ENCODE measurements around the gene RPL12.

RPL12 gene

DNA sequence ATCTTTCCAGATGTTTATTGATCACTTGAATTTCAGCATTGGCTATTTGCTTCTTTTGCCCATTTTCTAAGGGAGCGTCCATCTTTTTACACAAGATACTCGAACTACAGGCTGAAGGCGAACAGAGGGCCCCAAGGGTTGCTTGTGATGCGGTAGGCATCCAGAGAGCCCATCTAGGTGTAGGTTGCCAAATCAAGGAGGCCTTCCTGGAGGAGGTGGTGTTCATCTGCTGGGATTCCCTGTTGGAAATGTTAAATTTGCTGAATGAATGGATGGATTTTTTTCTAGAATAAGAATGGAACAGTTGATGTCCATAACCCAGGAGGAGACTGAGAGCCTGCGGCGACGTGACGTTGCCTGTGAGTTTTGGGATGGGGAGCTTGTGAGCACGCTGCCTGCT, 31.5 kb upstream of the RPL12 start:
- Histone ChIP-seq H4K20me1 (ENCODE audit: insufficient read depth, low read length) (no peaks in the 10 kb centered on the region), H3K27me3 (ENCODE audit: insufficient read depth, low read length, poor library complexity) (no peaks in the 10 kb centered on the region), H3K27ac (ENCODE audit: low read length) (no peak overlapping the region), H3K9ac (ENCODE audit: low read depth, low read length) (no peak overlapping the region), H3K36me3 (ENCODE audit: insufficient read depth, low read length) (peaks cover 36% of the 10 kb centered on the region), H3K4me2 (ENCODE audit: insufficient read depth, low read length) (no peak overlapping the region), H3K4me1 (ENCODE audit: insufficient read depth, low read length) (no peaks in the 10 kb centered on the region), H2AFZ (ENCODE audit: low read depth, low read length) (no peak overlapping the region), H3K4me3 (ENCODE audit: low read depth in 1 of 2, low read length in 2 of 2) (no peak overlapping the region), H3K9me3 (ENCODE audit: insufficient read depth, low read length, severe bottlenecking) (no peaks in the 10 kb centered on the region), H3K79me2 (ENCODE audit: insufficient read depth, low read length) (no peaks in the 10 kb centered on the region)
- no peak for DNase-seq
- TF ChIP-seq, protein P1, sequence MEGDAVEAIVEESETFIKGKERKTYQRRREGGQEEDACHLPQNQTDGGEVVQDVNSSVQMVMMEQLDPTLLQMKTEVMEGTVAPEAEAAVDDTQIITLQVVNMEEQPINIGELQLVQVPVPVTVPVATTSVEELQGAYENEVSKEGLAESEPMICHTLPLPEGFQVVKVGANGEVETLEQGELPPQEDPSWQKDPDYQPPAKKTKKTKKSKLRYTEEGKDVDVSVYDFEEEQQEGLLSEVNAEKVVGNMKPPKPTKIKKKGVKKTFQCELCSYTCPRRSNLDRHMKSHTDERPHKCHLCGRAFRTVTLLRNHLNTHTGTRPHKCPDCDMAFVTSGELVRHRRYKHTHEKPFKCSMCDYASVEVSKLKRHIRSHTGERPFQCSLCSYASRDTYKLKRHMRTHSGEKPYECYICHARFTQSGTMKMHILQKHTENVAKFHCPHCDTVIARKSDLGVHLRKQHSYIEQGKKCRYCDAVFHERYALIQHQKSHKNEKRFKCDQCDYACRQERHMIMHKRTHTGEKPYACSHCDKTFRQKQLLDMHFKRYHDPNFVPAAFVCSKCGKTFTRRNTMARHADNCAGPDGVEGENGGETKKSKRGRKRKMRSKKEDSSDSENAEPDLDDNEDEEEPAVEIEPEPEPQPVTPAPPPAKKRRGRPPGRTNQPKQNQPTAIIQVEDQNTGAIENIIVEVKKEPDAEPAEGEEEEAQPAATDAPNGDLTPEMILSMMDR (IDR thresholded peaks at IDR 0.05; ENCODE audit: borderline replicate concordance, extremely low read depth, low read length, poor library complexity, severe bottlenecking): no peak
- TF ChIP-seq EZH2 (IDR thresholded peaks at IDR 0.05; ENCODE audit: borderline replicate concordance, low read depth, low read length, severe bottlenecking): no peak
- no peak for ATAC-seq (ENCODE audit: insufficient read depth, low read depth)

DNA sequence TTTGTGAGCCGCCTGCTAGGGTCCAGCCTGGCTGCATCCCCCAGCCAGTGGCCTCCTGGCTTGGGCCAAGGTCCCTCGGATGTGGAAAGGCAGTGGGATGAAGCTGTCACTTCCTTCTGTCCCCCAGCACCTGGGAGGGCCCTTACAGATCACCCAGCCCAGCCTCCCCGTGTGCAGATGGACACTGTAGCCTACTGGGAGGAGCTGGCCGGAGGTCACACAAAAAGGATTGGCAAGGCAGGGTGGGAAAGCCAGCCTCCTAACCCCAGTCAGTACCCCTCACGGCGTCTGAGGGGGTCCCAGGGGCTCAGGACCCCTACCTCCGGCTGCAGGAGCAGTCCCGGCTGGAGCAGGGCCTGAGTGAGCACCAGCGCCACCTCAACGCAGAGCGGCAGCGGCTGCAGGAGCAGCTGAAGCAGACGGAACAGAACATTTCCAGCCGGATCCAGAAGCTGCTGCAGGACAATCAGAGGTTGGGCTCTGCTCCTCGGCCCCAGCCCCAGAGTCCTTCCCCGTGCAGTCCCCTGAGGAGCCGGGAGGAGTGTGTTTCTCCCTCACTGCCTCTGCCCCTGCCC, 28.4 kb upstream of the RPL12 start:
- H3K79me2 ChIP-seq (ENCODE audit: insufficient read depth, low read length): no peaks in the 10 kb centered on the region
- H4K20me1 ChIP-seq (ENCODE audit: insufficient read depth, low read length): no peaks in the 10 kb centered on the region
- no peak for DNase-seq
- H3K4me3 ChIP-seq (ENCODE audit: low read depth in 1 of 2, low read length in 2 of 2): no peak overlapping the region
- TF ChIP-seq, protein P1 (IDR thresholded peaks at IDR 0.05; ENCODE audit: borderline replicate concordance, extremely low read depth, low read length, poor library complexity, severe bottlenecking): no peak
- no peak for TF ChIP-seq EZH2 (IDR thresholded peaks at IDR 0.05; ENCODE audit: borderline replicate concordance, low read depth, low read length, severe bottlenecking)
- no peak overlapping the region for H3K27ac ChIP-seq (ENCODE audit: low read length)
- H3K27me3 ChIP-seq (ENCODE audit: insufficient read depth, low read length, poor library complexity): no peaks in the 10 kb centered on the region
- no peaks in the 10 kb centered on the region for H3K9me3 ChIP-seq (ENCODE audit: insufficient read depth, low read length, severe bottlenecking)
- ATAC-seq (ENCODE audit: insufficient read depth, low read depth): no peak
- H3K4me2 ChIP-seq (ENCODE audit: insufficient read depth, low read length): no peak overlapping the region
- no peak overlapping the region for H2AFZ ChIP-seq (ENCODE audit: low read depth, low read length)
- peaks cover 25% of the 10 kb centered on the region for H3K36me3 ChIP-seq (ENCODE audit: insufficient read depth, low read length)
- no peaks in the 10 kb centered on the region for H3K4me1 ChIP-seq (ENCODE audit: insufficient read depth, low read length)
- H3K9ac ChIP-seq (ENCODE audit: low read depth, low read length): no peak overlapping the region

DNA sequence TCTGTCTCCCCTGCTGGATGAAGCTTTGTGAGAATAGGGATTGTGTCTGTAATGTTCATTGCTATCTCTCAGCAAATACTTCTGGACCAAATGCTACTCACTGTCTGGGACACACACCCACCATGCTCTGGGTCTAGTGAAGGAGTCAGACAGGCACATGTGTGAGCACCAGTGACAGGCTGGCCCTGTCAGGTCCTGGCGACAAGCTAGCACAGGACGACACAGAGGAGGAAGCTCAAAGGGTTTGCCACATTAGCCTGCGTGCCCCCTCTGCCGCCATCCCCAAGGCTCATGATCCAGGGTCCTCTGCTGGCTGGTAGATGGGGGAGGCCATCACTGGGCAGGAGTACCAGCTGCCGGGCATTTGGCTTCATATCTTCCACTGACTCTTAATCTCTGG, 23.4 kb upstream of the RPL12 start:
- TF ChIP-seq, protein P1 (IDR thresholded peaks at IDR 0.05; ENCODE audit: borderline replicate concordance, extremely low read depth, low read length, poor library complexity, severe bottlenecking): no peak
- no peak for TF ChIP-seq EZH2 (IDR thresholded peaks at IDR 0.05; ENCODE audit: borderline replicate concordance, low read depth, low read length, severe bottlenecking)
- Histone ChIP-seq H3K79me2 (ENCODE audit: insufficient read depth, low read length) (no peaks in the 10 kb centered on the region), H3K4me1 (ENCODE audit: insufficient read depth, low read length) (no peaks in the 10 kb centered on the region), H4K20me1 (ENCODE audit: insufficient read depth, low read length) (no peaks in the 10 kb centered on the region), H3K36me3 (ENCODE audit: insufficient read depth, low read length) (peaks cover 19% of the 10 kb centered on the region), H3K27me3 (ENCODE audit: insufficient read depth, low read length, poor library complexity) (no peaks in the 10 kb centered on the region), H3K4me3 (ENCODE audit: low read depth in 1 of 2, low read length in 2 of 2) (no peak overlapping the region), H3K9me3 (ENCODE audit: insufficient read depth, low read length, severe bottlenecking) (no peaks in the 10 kb centered on the region), H3K9ac (ENCODE audit: low read depth, low read length) (no peak overlapping the region), H3K27ac (ENCODE audit: low read length) (no peak overlapping the region), H2AFZ (ENCODE audit: low read depth, low read length) (no peak overlapping the region), H3K4me2 (ENCODE audit: insufficient read depth, low read length) (no peak overlapping the region)
- no peak for ATAC-seq (ENCODE audit: insufficient read depth, low read depth)
- DNase-seq: no peak

DNA sequence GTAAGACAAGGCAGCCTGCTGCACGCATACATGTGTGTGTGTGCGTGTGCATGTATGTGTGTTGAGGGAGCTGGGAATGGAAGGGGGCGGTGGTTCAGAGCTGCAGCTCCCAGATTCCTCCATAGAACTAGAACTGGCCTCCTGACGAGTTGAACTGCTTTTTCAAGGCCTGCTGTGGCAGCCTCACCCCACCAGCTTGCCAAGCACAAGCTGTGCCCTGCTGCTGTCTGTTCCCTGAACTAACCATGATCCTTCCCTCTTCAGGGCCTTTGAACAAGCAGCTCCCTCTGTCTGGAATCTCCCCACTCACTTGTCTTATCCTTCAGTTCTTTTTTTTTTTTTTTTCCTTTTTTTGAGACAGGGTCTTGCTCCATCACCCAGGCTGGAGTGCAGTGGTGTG, 22.7 kb upstream of the RPL12 start:
- H3K27ac ChIP-seq (ENCODE audit: low read length): no peak overlapping the region
- no peaks in the 10 kb centered on the region for H3K4me1 ChIP-seq (ENCODE audit: insufficient read depth, low read length)
- no peak overlapping the region for H3K4me3 ChIP-seq (ENCODE audit: low read depth in 1 of 2, low read length in 2 of 2)
- ATAC-seq (ENCODE audit: insufficient read depth, low read depth) (no peak), DNase-seq (no peak)
- no peak overlapping the region for H3K9ac ChIP-seq (ENCODE audit: low read depth, low read length)
- no peak overlapping the region for H3K4me2 ChIP-seq (ENCODE audit: insufficient read depth, low read length)
- H3K9me3 ChIP-seq (ENCODE audit: insufficient read depth, low read length, severe bottlenecking): no peaks in the 10 kb centered on the region
- H2AFZ ChIP-seq (ENCODE audit: low read depth, low read length): no peak overlapping the region
- H3K27me3 ChIP-seq (ENCODE audit: insufficient read depth, low read length, poor library complexity): no peaks in the 10 kb centered on the region
- H3K79me2 ChIP-seq (ENCODE audit: insufficient read depth, low read length): no peaks in the 10 kb centered on the region
- no peak for TF ChIP-seq EZH2 (IDR thresholded peaks at IDR 0.05; ENCODE audit: borderline replicate concordance, low read depth, low read length, severe bottlenecking)
- TF ChIP-seq, protein P1 (IDR thresholded peaks at IDR 0.05; ENCODE audit: borderline replicate concordance, extremely low read depth, low read length, poor library complexity, severe bottlenecking): no peak
- H4K20me1 ChIP-seq (ENCODE audit: insufficient read depth, low read length): no peaks in the 10 kb centered on the region
- peaks cover 13% of the 10 kb centered on the region for H3K36me3 ChIP-seq (ENCODE audit: insufficient read depth, low read length)
